Ovary (tissue), 3 donors: ENCODE measurements around the gene HEXD.

Source experiments
- CTCF ChIP-seq, 3 donors: fragments of 450-650 bp in 2 of 3; fragments of 200-600 bp in 1 of 3; IDR thresholded peaks; one replicate each; pipeline versions ENCODE4 v1.5.1 to v1.8.0; 2016 to 2022; ENCODE audit warnings: antibody characterized with exemption in 3 of 3, mild to moderate bottlenecking in 1 of 3
- EP300 ChIP-seq: sonication (generic); formaldehyde crosslinking; IDR thresholded peaks from one replicate; pipeline ENCODE4 v1.6.1; 2017; ENCODE audit warnings: antibody characterized with exemption
- POLR2A ChIP-seq: fragments of 450-650 bp; IDR thresholded peaks from one replicate; pipeline ENCODE4 v1.6.1; 2017; ENCODE audit warnings: antibody characterized with exemption, mild to moderate bottlenecking, moderate library complexity
- donor health status: DM: no; HTN: no; CAD: no.

GRCh38 chr17:82416264-82416663 is 1.9 kb upstream of the HEXD start:
- TF ChIP-seq CTCF (IDR thresholded peaks at IDR 0.05), result no peak
- TF ChIP-seq POLR2A, result no peak
- no peak for TF ChIP-seq EP300
